ENCODE results near the gene COL16A1.

COL16A1 gene

DNA sequence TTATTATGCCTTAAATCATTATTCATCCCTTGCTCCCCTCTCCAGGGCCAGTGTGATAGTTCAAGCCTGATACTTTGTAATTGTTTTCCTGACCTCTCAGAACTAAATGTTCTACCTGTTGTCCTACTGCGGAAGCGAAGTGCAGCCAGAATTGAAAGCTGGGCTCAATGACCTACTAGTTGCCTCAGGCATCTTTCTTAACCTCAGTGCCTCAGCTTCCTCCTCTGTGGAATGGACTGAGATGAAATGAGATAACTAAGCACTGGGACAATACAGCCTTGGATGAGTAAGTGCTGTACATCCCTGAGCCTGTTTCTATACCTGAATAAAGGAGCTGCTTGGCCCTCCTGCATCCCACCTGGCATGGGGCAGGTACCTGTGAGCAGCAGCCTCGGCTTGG, 26.4 kb downstream of the COL16A1 start:
- Mint-ChIP-seq H3K27me3 (peaks cover 10% of the 10 kb centered on the region), H3K4me1 (no peaks in the 10 kb centered on the region), H3K36me3 (no peaks in the 10 kb centered on the region), H3K27ac (no peak overlapping the region), H3K4me3 (no peak overlapping the region), H3K9me3 (no peaks in the 10 kb centered on the region)
- no peak for DNase-seq (ENCODE audit: low spot score in 2 of 2)
- no peak for ATAC-seq (ENCODE audit: low read depth)

DNA sequence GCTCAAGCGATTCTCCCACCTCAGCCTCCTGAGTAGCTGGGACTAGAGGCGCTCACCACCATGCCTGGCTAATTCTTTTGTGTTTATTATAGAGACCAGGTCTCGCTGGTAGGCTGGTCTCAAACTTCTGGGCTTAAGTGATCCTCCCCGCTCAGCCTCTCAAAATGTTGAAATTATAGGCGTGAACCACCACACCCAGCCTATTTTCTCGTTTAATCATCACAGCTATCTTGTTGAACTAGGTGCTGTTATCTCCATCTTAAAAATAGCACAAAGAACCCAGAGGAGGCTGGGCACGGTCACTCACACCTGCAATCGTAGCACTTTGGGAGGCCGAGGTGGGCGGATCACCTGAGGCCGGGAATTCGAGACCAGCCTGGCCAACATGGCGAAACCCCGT, 28.1 kb downstream of the COL16A1 start:
- H3K4me1 Mint-ChIP-seq, result no peaks in the 10 kb centered on the region
- ATAC-seq (ENCODE audit: low read depth) (no peak), DNase-seq (ENCODE audit: low spot score in 2 of 2) (no peak)
- no peaks in the 10 kb centered on the region for H3K9me3 Mint-ChIP-seq
- no peak overlapping the region for H3K4me3 Mint-ChIP-seq
- H3K36me3 Mint-ChIP-seq, result no peaks in the 10 kb centered on the region
- peaks cover 16% of the 10 kb centered on the region for H3K27me3 Mint-ChIP-seq
- H3K27ac Mint-ChIP-seq, result no peak overlapping the region

DNA sequence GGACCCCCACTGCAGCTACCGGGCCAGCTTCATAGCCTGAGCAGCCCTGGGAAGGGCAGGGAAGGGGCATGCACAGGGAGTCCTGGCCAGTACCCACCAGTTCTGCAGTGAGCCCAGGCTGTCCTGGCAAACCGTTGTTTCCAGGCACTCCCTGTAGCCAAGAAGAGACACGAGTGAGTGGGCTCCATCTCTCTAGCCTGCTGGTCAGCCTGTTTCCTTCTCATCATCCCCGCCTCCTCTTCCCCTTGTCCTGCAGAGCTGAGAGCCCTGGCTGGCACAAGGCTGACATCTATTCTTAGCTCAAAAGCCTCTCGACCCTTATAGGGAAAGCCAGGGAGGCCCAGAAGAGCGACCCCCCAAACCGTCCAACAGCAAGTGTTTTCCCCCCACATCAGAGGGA, 28.7 kb downstream of the COL16A1 start:
- no peak overlapping the region for H3K27ac Mint-ChIP-seq
- no peak overlapping the region for H3K4me3 Mint-ChIP-seq
- peaks cover 2% of the 10 kb centered on the region for H3K4me1 Mint-ChIP-seq
- no peaks in the 10 kb centered on the region for H3K9me3 Mint-ChIP-seq
- DNase-seq (ENCODE audit: low spot score in 2 of 2) (no peak), ATAC-seq (ENCODE audit: low read depth) (no peak)
- H3K36me3 Mint-ChIP-seq, result peaks cover 1% of the 10 kb centered on the region
- peaks cover 16% of the 10 kb centered on the region for H3K27me3 Mint-ChIP-seq

DNA sequence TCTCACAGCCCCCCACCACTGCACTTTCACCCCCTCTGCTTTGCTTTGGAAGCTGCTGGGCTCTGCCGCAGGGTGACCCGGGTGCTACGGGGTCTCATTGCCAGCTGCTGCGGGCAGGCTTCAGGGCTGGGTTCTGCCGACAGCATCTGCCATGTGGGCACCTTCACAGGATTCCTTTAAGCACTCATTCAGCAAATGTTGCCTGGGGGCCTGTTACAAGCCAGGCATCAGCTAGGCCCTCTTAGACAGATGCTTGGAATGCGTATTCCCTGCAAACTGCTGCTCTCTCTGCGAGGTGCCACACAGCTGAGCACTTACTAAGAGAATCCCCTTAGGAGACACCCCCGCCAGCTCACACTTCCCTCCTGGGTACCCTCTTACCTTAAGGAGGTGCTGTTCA, 29.2 kb downstream of the COL16A1 start:
- ATAC-seq (ENCODE audit: low read depth) (no peak), DNase-seq (ENCODE audit: low spot score in 2 of 2) (no peak)
- H3K36me3 Mint-ChIP-seq, result peaks cover 3% of the 10 kb centered on the region
- H3K27ac Mint-ChIP-seq, result no peak overlapping the region
- H3K27me3 Mint-ChIP-seq, result peaks cover 18% of the 10 kb centered on the region
- peaks cover 5% of the 10 kb centered on the region for H3K4me1 Mint-ChIP-seq
- no peaks in the 10 kb centered on the region for H3K9me3 Mint-ChIP-seq
- no peak overlapping the region for H3K4me3 Mint-ChIP-seq

DNA sequence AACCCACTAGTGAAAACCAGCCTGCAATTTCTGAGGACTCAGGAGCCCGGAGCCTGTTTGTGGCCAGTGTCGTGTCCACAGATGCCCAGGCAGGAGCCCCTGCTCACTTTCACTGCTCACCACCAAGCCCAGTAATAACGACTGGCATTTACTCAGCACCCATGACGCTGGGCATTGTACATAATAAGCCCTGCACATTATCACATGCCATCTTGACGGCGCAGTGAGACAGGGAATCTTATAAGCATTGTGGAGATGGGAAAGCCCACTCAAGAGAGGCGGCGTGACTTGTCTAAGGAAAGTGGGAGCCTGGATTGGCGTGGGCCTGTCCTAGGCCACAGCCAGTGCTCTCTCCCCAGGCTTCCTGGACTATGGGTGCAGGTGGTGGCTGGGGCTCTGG, 30.4 kb downstream of the COL16A1 start:
- DNase-seq (ENCODE audit: low spot score in 2 of 2), result no peak
- Mint-ChIP-seq H3K27ac (no peak overlapping the region), H3K9me3 (no peaks in the 10 kb centered on the region), H3K36me3 (peaks cover 3% of the 10 kb centered on the region), H3K27me3 (peaks cover 25% of the 10 kb centered on the region), H3K4me3 (no peak overlapping the region), H3K4me1 (peaks cover 7% of the 10 kb centered on the region)
- no peak for ATAC-seq (ENCODE audit: low read depth)

GRCh38 chr1:31672986-31673385, 30.8 kb downstream of the COL16A1 start:
- Mint-ChIP-seq H3K27me3 (peaks cover 25% of the 10 kb centered on the region), H3K4me3 (no peak overlapping the region), H3K27ac (no peak overlapping the region), H3K4me1 (peaks cover 7% of the 10 kb centered on the region), H3K9me3 (no peaks in the 10 kb centered on the region), H3K36me3 (peaks cover 3% of the 10 kb centered on the region)
- DNase-seq (ENCODE audit: low spot score in 2 of 2) (no peak), ATAC-seq (ENCODE audit: low read depth) (no peak)

GRCh38 chr1:31671561-31672201, 32.1 kb downstream of the COL16A1 start:
- Mint-ChIP-seq H3K27me3 (peaks cover 25% of the 10 kb centered on the region), H3K4me3 (no peak overlapping the region), H3K27ac (no peak overlapping the region), H3K4me1 (peaks cover 7% of the 10 kb centered on the region), H3K9me3 (no peaks in the 10 kb centered on the region), H3K36me3 (peaks cover 3% of the 10 kb centered on the region)
- ATAC-seq (ENCODE audit: low read depth) (no peak), DNase-seq (ENCODE audit: low spot score in 2 of 2) (no peak)

- ATAC-seq (ENCODE audit: low read depth) (no peak), DNase-seq (ENCODE audit: low spot score in 2 of 2) (no peak)
- Mint-ChIP-seq H3K4me3 (no peak overlapping the region), H3K9me3 (no peaks in the 10 kb centered on the region), H3K4me1 (peaks cover 7% of the 10 kb centered on the region), H3K27me3 (peaks cover 25% of the 10 kb centered on the region), H3K27ac (no peak overlapping the region), H3K36me3 (peaks cover 3% of the 10 kb centered on the region)
These were observed 32.7 kb downstream of the COL16A1 start for GRCh38 chr1:31671147-31671546.

DNA sequence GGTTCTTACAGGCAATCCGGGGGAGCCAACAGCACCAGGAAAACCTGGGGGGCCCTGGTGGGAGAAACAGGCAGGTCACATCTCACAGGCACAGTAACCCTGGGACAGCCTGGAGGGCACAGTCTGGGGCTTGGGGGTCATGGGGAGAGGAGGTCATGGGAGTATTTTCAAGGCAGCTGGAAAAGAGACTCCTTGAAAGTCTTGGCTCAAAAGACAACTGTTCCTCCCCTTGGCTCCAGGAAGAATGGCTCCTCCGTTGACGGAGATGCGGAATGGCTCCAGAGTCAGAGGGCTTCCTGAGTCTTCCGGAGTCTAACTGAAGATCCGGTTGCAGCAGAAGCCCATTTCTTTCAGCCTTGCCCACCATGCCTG, 33.2 kb downstream of the COL16A1 start:
- DNase-seq (ENCODE audit: low spot score in 2 of 2) (no peak), ATAC-seq (ENCODE audit: low read depth) (no peak)
- H3K36me3 Mint-ChIP-seq, result peaks cover 3% of the 10 kb centered on the region
- H3K4me3 Mint-ChIP-seq, result no peak overlapping the region
- peak overlapping the region; percentile 2 for H3K27ac Mint-ChIP-seq
- H3K9me3 Mint-ChIP-seq, result no peaks in the 10 kb centered on the region
- peaks cover 25% of the 10 kb centered on the region for H3K27me3 Mint-ChIP-seq
- peaks cover 7% of the 10 kb centered on the region for H3K4me1 Mint-ChIP-seq

GRCh38 chr1:31669786-31670592, 33.8 kb downstream of the COL16A1 start:
- peak in 1 of 2 donors; percentile 12 for DNase-seq (ENCODE audit: low spot score in 2 of 2)
- peaks cover 7% of the 10 kb centered on the region for H3K4me1 Mint-ChIP-seq
- peak overlapping the region; percentile 2 for H3K27ac Mint-ChIP-seq
- peaks cover 22% of the 10 kb centered on the region for H3K27me3 Mint-ChIP-seq
- peaks cover 3% of the 10 kb centered on the region for H3K36me3 Mint-ChIP-seq
- ATAC-seq (ENCODE audit: low read depth), result peak; percentile 78
- H3K9me3 Mint-ChIP-seq, result no peaks in the 10 kb centered on the region
- peak overlapping the region; percentile 62 for H3K4me3 Mint-ChIP-seq

DNA sequence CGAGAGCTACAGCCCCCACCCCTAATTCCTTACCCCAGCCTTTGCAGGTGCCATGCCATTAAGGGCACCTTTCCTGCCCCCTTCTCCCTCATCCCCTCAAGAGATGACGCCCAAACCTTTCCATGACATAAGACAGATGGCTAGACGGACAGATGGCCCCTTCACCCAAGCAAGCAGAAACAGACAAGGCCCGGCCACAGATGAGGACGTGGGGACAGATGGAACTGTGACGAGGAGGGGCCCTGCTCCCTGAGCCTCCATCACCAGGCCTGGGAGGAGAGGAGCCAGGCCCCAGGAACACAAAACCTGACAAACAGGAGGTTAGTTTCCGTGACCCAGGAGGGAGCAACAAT, 34.4 kb downstream of the COL16A1 start:
- Mint-ChIP-seq H3K4me1 (peaks cover 7% of the 10 kb centered on the region), H3K27ac (no peak overlapping the region), H3K4me3 (no peak overlapping the region), H3K27me3 (peaks cover 20% of the 10 kb centered on the region), H3K9me3 (no peaks in the 10 kb centered on the region), H3K36me3 (peaks cover 3% of the 10 kb centered on the region)
- no peak for ATAC-seq (ENCODE audit: low read depth)
- DNase-seq (ENCODE audit: low spot score in 2 of 2), result no peak

GRCh38 chr1:31668303-31668883, 35.4 kb downstream of the COL16A1 start:
- Mint-ChIP-seq H3K4me3 (no peak overlapping the region), H3K4me1 (peaks cover 11% of the 10 kb centered on the region), H3K27me3 (peaks cover 20% of the 10 kb centered on the region), H3K9me3 (no peaks in the 10 kb centered on the region), H3K36me3 (peaks cover 3% of the 10 kb centered on the region), H3K27ac (no peak overlapping the region)
- ATAC-seq (ENCODE audit: low read depth), result no peak
- DNase-seq (ENCODE audit: low spot score in 2 of 2), result no peak

- H3K36me3 Mint-ChIP-seq, result peaks cover 3% of the 10 kb centered on the region
- no peak overlapping the region for H3K27ac Mint-ChIP-seq
- peaks cover 24% of the 10 kb centered on the region for H3K27me3 Mint-ChIP-seq
- H3K4me1 Mint-ChIP-seq, result peaks cover 11% of the 10 kb centered on the region
- H3K4me3 Mint-ChIP-seq, result no peak overlapping the region
- ATAC-seq (ENCODE audit: low read depth), result no peak
- no peak for DNase-seq (ENCODE audit: low spot score in 2 of 2)
- H3K9me3 Mint-ChIP-seq, result no peaks in the 10 kb centered on the region
These were observed 36.6 kb downstream of the COL16A1 start for GRCh38 chr1:31667065-31667785.
